Spinal cord (tissue), 10 donors: Measurements from ENCODE around the gene LPAR3. TPM values are rescaled to one million over a fixed set of nuclear protein-coding genes. Genes with fewer than 3 reads are reported as not detected.

ENCODE experiments used
- DNase-seq, 6 donors: peaks; one replicate each; pipeline versions ENCODE4 v3.0.0 to v3.0.0-alpha.2; 2013 to 2015; ENCODE audit warnings: low spot score in 6 of 6, low read depth in 4 of 6
- H3K27ac ChIP-seq: one replicate; pipeline ENCODE4 v1.5.1; 2013; ENCODE audit warnings: low read depth, low read length, control low read depth
- H3K27me3 ChIP-seq: one replicate; pipeline ENCODE4 v1.6.1; 2013; ENCODE audit warnings: low read length; ENCODE audit not compliant: control insufficient read depth, insufficient read depth
- H3K36me3 ChIP-seq: one replicate; pipeline ENCODE4 v1.6.1; 2013; ENCODE audit warnings: low read length; ENCODE audit not compliant: control insufficient read depth, insufficient read depth
- H3K4me1 ChIP-seq: one replicate; pipeline ENCODE4 v1.6.1; 2013; ENCODE audit warnings: low read length; ENCODE audit not compliant: control insufficient read depth, insufficient read depth
- H3K4me3 ChIP-seq: one replicate; pipeline ENCODE4 v1.5.1; 2013; ENCODE audit warnings: low read depth, low read length, control low read depth
- H3K9me3 ChIP-seq: one replicate; pipeline ENCODE4 v1.6.1; 2013; ENCODE audit warnings: low read length; ENCODE audit not compliant: control insufficient read depth, insufficient read depth
- WGBS: methylation state at CpG from one replicate; pipeline ENCODE4 v1.1.5; 2013; ENCODE audit warnings: missing lambda C conversion rate; ENCODE audit not compliant: insufficient coverage; 5-methylcytosine and 5-hydroxymethylcytosine counted together
- polyA plus RNA-seq, 2 donors: library from polyadenylated mRNA; unstranded; fragments of 120-200 nt; gene quantifications; one replicate each; pipeline ENCODE4 v1.2.1, GENCODE V29; 2013; ENCODE audit not compliant: insufficient read length in 2 of 2
- total RNA-seq, 2 donors: library from RNA; depleted of rRNA in 1 of 2; stranded (reverse); fragments of 120-200 nt in 1 of 2; fragments of >200 nt in 1 of 2; gene quantifications; one replicate each; pipeline versions ENCODE4 v1.2.3 to v1.2.4, GENCODE V29; 2013 to 2014
- donor health status: healthy.

LPAR3 gene
- total and polyA plus RNA-seq, 4 donors = 0.76 to 17.6 (median 8.3) TPM

- WGBS = 81% methylated on average over 6 of the region's 9 CpGs
- peak in 2 of 6 donors; percentile 15 to 18 for DNase-seq
- Histone ChIP-seq H3K27me3 (no peaks in the 10 kb centered on the region), H3K4me3 (no peak overlapping the region), H3K36me3 (no peaks in the 10 kb centered on the region), H3K4me1 (no peaks in the 10 kb centered on the region), H3K9me3 (no peaks in the 10 kb centered on the region), H3K27ac (no peak overlapping the region)
Observed at GRCh38 chr1:84810343-84810742, 82.7 kb downstream of the LPAR3 start.

- no peak overlapping the region for H3K4me3 ChIP-seq
- no CpG with 5 or more reads among the region's 3 CpGs for WGBS
- no peaks in the 10 kb centered on the region for H3K4me1 ChIP-seq
- no peaks in the 10 kb centered on the region for H3K27me3 ChIP-seq
- H3K27ac ChIP-seq = no peak overlapping the region
- DNase-seq = no peak
- no peaks in the 10 kb centered on the region for H3K9me3 ChIP-seq
- H3K36me3 ChIP-seq = no peaks in the 10 kb centered on the region
Observed at GRCh38 chr1:84809023-84809422, 84.0 kb downstream of the LPAR3 start.

- WGBS = no CpG with 5 or more reads among the region's 1 CpG
- no peak overlapping the region for H3K4me3 ChIP-seq
- no peaks in the 10 kb centered on the region for H3K4me1 ChIP-seq
- no peaks in the 10 kb centered on the region for H3K36me3 ChIP-seq
- no peaks in the 10 kb centered on the region for H3K27me3 ChIP-seq
- no peaks in the 10 kb centered on the region for H3K9me3 ChIP-seq
- DNase-seq = no peak
- H3K27ac ChIP-seq = no peak overlapping the region
Observed at GRCh38 chr1:84803604-84804003, 89.4 kb downstream of the LPAR3 start.

- no peak overlapping the region for H3K4me3 ChIP-seq
- no CpG with 5 or more reads among the region's 1 CpG for WGBS
- no peaks in the 10 kb centered on the region for H3K9me3 ChIP-seq
- H3K36me3 ChIP-seq = no peaks in the 10 kb centered on the region
- no peaks in the 10 kb centered on the region for H3K4me1 ChIP-seq
- DNase-seq = peak in 1 of 6 donors; percentile 67
- no peak overlapping the region for H3K27ac ChIP-seq
- no peaks in the 10 kb centered on the region for H3K27me3 ChIP-seq
Observed at GRCh38 chr1:84802567-84803232, 90.3 kb downstream of the LPAR3 start.

GRCh38 chr1:84800090-84801073, 92.6 kb downstream of the LPAR3 start:
- Histone ChIP-seq H3K4me3 (no peak overlapping the region), H3K36me3 (no peaks in the 10 kb centered on the region)

GRCh38 chr1:84797603-84798002, 95.4 kb downstream of the LPAR3 start:
- Histone ChIP-seq H3K9me3 (no peaks in the 10 kb centered on the region), H3K27me3 (no peaks in the 10 kb centered on the region), H3K27ac (no peak overlapping the region), H3K36me3 (no peaks in the 10 kb centered on the region), H3K4me1 (no peaks in the 10 kb centered on the region), H3K4me3 (no peak overlapping the region)
- DNase-seq = no peak
- whole genome bisulfite sequencing = 93% methylated on average over 3 of the region's 3 CpGs

More at GRCh38 chr1:84800090-84801073, 92.6 kb downstream of the LPAR3 start:
- no peaks in the 10 kb centered on the region for H3K9me3 ChIP-seq
- H3K27me3 ChIP-seq = no peaks in the 10 kb centered on the region
- H3K27ac ChIP-seq = no peak overlapping the region
- 95% methylated on average over 7 of the region's 7 CpGs for WGBS
- H3K4me1 ChIP-seq = no peaks in the 10 kb centered on the region
- DNase-seq = no peak

- Histone ChIP-seq H3K27ac (no peak overlapping the region), H3K4me3 (no peak overlapping the region), H3K9me3 (no peaks in the 10 kb centered on the region), H3K36me3 (no peaks in the 10 kb centered on the region), H3K27me3 (no peaks in the 10 kb centered on the region), H3K4me1 (no peaks in the 10 kb centered on the region)
- 98% methylated on average over 6 of the region's 9 CpGs for WGBS
- DNase-seq = no peak
Observed at GRCh38 chr1:84795966-84796600, 96.9 kb downstream of the LPAR3 start.

GRCh38 chr1:84795213-84795612, 97.8 kb downstream of the LPAR3 start:
- Histone ChIP-seq H3K4me1 (no peaks in the 10 kb centered on the region), H3K9me3 (no peaks in the 10 kb centered on the region), H3K27me3 (no peaks in the 10 kb centered on the region), H3K27ac (no peak overlapping the region), H3K36me3 (no peaks in the 10 kb centered on the region), H3K4me3 (no peak overlapping the region)
- 100% methylated on average over 1 of the region's 2 CpGs for WGBS
- DNase-seq = no peak

GRCh38 chr1:84792421-84792820, 100.6 kb downstream of the LPAR3 start:
- no peaks in the 10 kb centered on the region for H3K4me1 ChIP-seq
- 100% methylated on average over 1 of the region's 2 CpGs for WGBS
- H3K36me3 ChIP-seq = no peaks in the 10 kb centered on the region

More at GRCh38 chr1:84792421-84792820, 100.6 kb downstream of the LPAR3 start:
- H3K27me3 ChIP-seq = no peaks in the 10 kb centered on the region
- no peak overlapping the region for H3K4me3 ChIP-seq
- H3K9me3 ChIP-seq = no peaks in the 10 kb centered on the region
- DNase-seq = no peak
- H3K27ac ChIP-seq = no peak overlapping the region
